GM12878 (cell line): ENCODE results near the gene CHST13. TPM values are rescaled to one million over a fixed set of nuclear protein-coding genes. Genes with fewer than 3 reads are reported as not detected.

Experiments
- ATAC-seq: fragments of 200-7000 bp; cut with Tn5 transposase; 3 replicates; pipeline ENCODE4 v1.9.1; 2020; ENCODE audit warnings: mild to moderate bottlenecking, moderate library complexity
- BruUV-seq: library from RNA; stranded (reverse); fragments of 400-500 nt; replicated peaks from 2 replicates; lab custom pipeline; 2021; lab: Mats Ljungman, UMichigan
- CTCF ChIA-PET: fragments of 300-600 bp; sonication (Branson Sonifier 250); formaldehyde crosslinking; extraction: SDS; loops from one replicate; lab custom pipeline; 2021; ENCODE audit warnings: inconsistent platforms; lab: Yijun Ruan, JAX
- POLR2A ChIA-PET: fragments of 350-600 bp; formaldehyde crosslinking; extraction: SDS; loops from one replicate; lab custom pipeline; 2021; ENCODE audit warnings: inconsistent platforms; lab: Charles Lee
- RAD21 ChIA-PET: fragments of 300-600 bp; sonication (Branson Sonifier 250); formaldehyde crosslinking; loops from one replicate; lab custom pipeline; 2023; ENCODE audit warnings: antibody characterized with exemption; ENCODE audit not compliant: unreplicated experiment; lab: Charles Lee
- SMC1A ChIA-PET: fragments of 300-600 bp; sonication (Branson Sonifier 250); formaldehyde crosslinking; loops from one replicate; lab custom pipeline; 2023; ENCODE audit not compliant: unreplicated experiment, uncharacterized antibody; lab: Charles Lee
- DNase-seq: peaks from one replicate; pipeline ENCODE4 v3.0.0-alpha.2; 2011; ENCODE audit warnings: low read depth, low spot score
- FAIRE-seq: peaks from 3 replicates; lab custom pipeline; 2011; peaks lifted over from hg19 to GRCh38; lab: Jason Lieb, UNC
- H2AFZ ChIP-seq: 2 replicates; pipeline ENCODE4 v1.6.0; 2011; ENCODE audit warnings: low read depth, low read length, control low read depth; ENCODE audit not compliant: control insufficient read depth
- H3K27ac ChIP-seq: 2 replicates; pipeline ENCODE4 v1.5.1; 2011; ENCODE audit warnings: control low read depth; ENCODE audit not compliant: control insufficient read depth, insufficient read depth
- H3K27me3 ChIP-seq, 2 experiments: replicated peaks in 1 of 2; 2 replicates each; pipeline versions ENCODE4 v1.6.0 to v1.6.1; 2011; ENCODE audit warnings: low read length in 1 of 2; ENCODE audit not compliant: control insufficient read depth in 2 of 2, insufficient read depth in 2 of 2
- H3K36me3 ChIP-seq, 2 experiments: 2 replicates each; pipeline ENCODE4 v1.5.1; 2011; ENCODE audit warnings: low read length in 1 of 2; ENCODE audit not compliant: control insufficient read depth in 2 of 2, insufficient read depth in 2 of 2
- H3K4me1 ChIP-seq: 2 replicates; pipeline ENCODE4 v1.6.1; 2011; ENCODE audit warnings: mild to moderate bottlenecking, low read length, moderate library complexity, mixed read lengths; ENCODE audit not compliant: control insufficient read depth, insufficient read depth
- H3K4me2 ChIP-seq: 2 replicates; pipeline ENCODE4 v1.6.0; 2011; ENCODE audit warnings: control low read depth; ENCODE audit not compliant: control insufficient read depth, insufficient read depth
- H3K4me3 ChIP-seq: fragments of 200-600 bp; sonication (generic); 2 replicates; pipeline ENCODE4 v1.5.1; 2016
- H3K79me2 ChIP-seq: 2 replicates; pipeline ENCODE4 v1.6.0; 2011; ENCODE audit warnings: low read length; ENCODE audit not compliant: control insufficient read depth, insufficient read depth
- H3K9ac ChIP-seq: 2 replicates; pipeline ENCODE4 v1.8.0; 2011; ENCODE audit warnings: low read length, control low read depth, mixed read lengths; ENCODE audit not compliant: control insufficient read depth, insufficient read depth
- H3K9me3 ChIP-seq: replicated peaks from 3 replicates; pipeline ENCODE4 v1.5.1; 2011; ENCODE audit warnings: mild to moderate bottlenecking, low read length; ENCODE audit not compliant: control insufficient read depth, insufficient read depth
- H4K20me1 ChIP-seq: 2 replicates; pipeline ENCODE4 v1.6.0; 2011; ENCODE audit not compliant: control insufficient read depth, insufficient read depth
- BCL11A ChIP-seq: IDR thresholded peaks from 2 replicates; pipeline ENCODE4 v1.6.1; 2011; ENCODE audit warnings: low read depth, low read length
- CHD4 ChIP-seq: fragments of 200-600 bp; sonication (generic); IDR thresholded peaks from 2 replicates; pipeline ENCODE4 v1.6.1; 2016; ENCODE audit warnings: mild to moderate bottlenecking
- E2F8 ChIP-seq: fragments of 450-650 bp; IDR thresholded peaks from 2 replicates; pipeline ENCODE4 v1.6.1; 2018; ENCODE audit warnings: mild to moderate bottlenecking, low read depth, moderate library complexity; ENCODE audit not compliant: partially characterized antibody
- IKZF1 ChIP-seq: fragments of 450-650 bp; conservative IDR thresholded peaks from 2 replicates; pipeline ENCODE4 v1.6.1; 2017; ENCODE audit warnings: antibody characterized with exemption, mild to moderate bottlenecking
- KAT2A ChIP-seq: conservative IDR thresholded peaks from 2 replicates; pipeline ENCODE4 v1.6.1; 2011; ENCODE audit warnings: low read depth, low read length; ENCODE audit not compliant: control insufficient read depth
- MLLT1 ChIP-seq: fragments of 450-650 bp; IDR thresholded peaks from 2 replicates; pipeline ENCODE4 v1.6.1; 2016; ENCODE audit warnings: mild to moderate bottlenecking
- MYB ChIP-seq: fragments of 150-350 bp; IDR thresholded peaks from 2 replicates; pipeline ENCODE4 v1.6.1; 2014; ENCODE audit warnings: mild to moderate bottlenecking, low read depth, low read length, borderline replicate concordance
- NFYB ChIP-seq: IDR thresholded peaks from 2 replicates; pipeline ENCODE4 v1.6.1; 2011; ENCODE audit warnings: low read depth, mild to moderate bottlenecking, low read length, improper control_type of control experiment, moderate library complexity; ENCODE audit not compliant: insufficient read depth
- NR2C2 ChIP-seq: IDR thresholded peaks from 2 replicates; pipeline ENCODE4 v1.6.1; 2011; ENCODE audit warnings: borderline replicate concordance, low read depth; ENCODE audit not compliant: control insufficient read depth, insufficient read length
- POLR2AphosphoS5 ChIP-seq: IDR thresholded peaks from 2 replicates; pipeline ENCODE4 v1.6.1; 2011; ENCODE audit warnings: mild to moderate bottlenecking, low read length, inconsistent platforms
- SMARCA5 ChIP-seq: fragments of 450-650 bp; IDR thresholded peaks from 2 replicates; pipeline ENCODE4 v1.6.1; 2017; ENCODE audit warnings: mild to moderate bottlenecking
- SREBF2 ChIP-seq: IDR thresholded peaks from 2 replicates; pipeline ENCODE4 v1.6.1; 2012; ENCODE audit warnings: mild to moderate bottlenecking, low read length
- STAT1 ChIP-seq: fragments of 450-650 bp; conservative IDR thresholded peaks from 2 replicates; pipeline ENCODE4 v1.6.1; 2014; ENCODE audit warnings: antibody characterized with exemption, mild to moderate bottlenecking
- TCF7 ChIP-seq: IDR thresholded peaks from 2 replicates; pipeline ENCODE4 v1.6.1; 2014; ENCODE audit warnings: antibody characterized with exemption, borderline replicate concordance
- WGBS: methylation state at CpG from one replicate; pipeline ENCODE4 v1.1.6; 2016; ENCODE audit warnings: low lambda C conversion rate; ENCODE audit not compliant: insufficient replicate concordance, insufficient coverage; ENCODE audit errors: missing lambda C conversion rate; 5-methylcytosine and 5-hydroxymethylcytosine counted together
- in situ Hi-C: fragments of 300-500 bp; cut with MboI; formaldehyde crosslinking; loops from 9 replicates; pipeline ENCODE4 v1.14.3; 2018; ENCODE audit warnings: mixed read lengths
- intact Hi-C: fragments of 100-400 bp; cut with micrococcal nuclease; formaldehyde crosslinking; loops from one replicate; pipeline ENCODE4 v1.14.2; 2022; ENCODE audit not compliant: unreplicated experiment
- polyA plus RNA-seq, 11 experiments: library from polyadenylated mRNA; depleted of rRNA in 4 of 11; unstranded in 6 of 11; stranded (reverse) in 5 of 11; fragments of >200 nt; fragmentation: Nextera tagmentation in 4 of 11; fragmentation: Illumina TruSeq in 1 of 11; extraction: Ambion mirVana in 4 of 11; extraction: Trizol in 1 of 11; gene quantifications; 1 replicate in 1 of 11; 2 replicates in 10 of 11; pipeline versions ENCODE4 v1.2.1 to v1.2.3, GENCODE V29; 2011 to 2016; ENCODE audit warnings: inconsistent platforms in 2 of 11, missing spikeins in 2 of 11, low read depth in 1 of 11
- total RNA-seq, 4 experiments: library from RNA; depleted of rRNA in 3 of 4; stranded (reverse); fragments of >200 nt in 3 of 4; fragmentation: Illumina TruSeq in 1 of 4; extraction: Trizol in 1 of 4; gene quantifications; 2 replicates each; pipeline versions ENCODE4 v1.2.1 to v1.2.3, GENCODE V29; 2013 to 2021

The CHST13 gene
- total and polyA plus RNA-seq, 10 of the 15 experiments (the other 5 are each of a cell fraction or from before 2014, with no cell fraction given): not detected

- no peaks in the 10 kb centered on the region for H3K36me3 ChIP-seq
- ChIA-PET SMC1A (no interaction called here), RAD21 (no interaction called here), CTCF (no interaction called here), POLR2A (no interaction called here)
- H4K20me1 ChIP-seq: no peaks in the 10 kb centered on the region
- ATAC-seq (no peak), DNase-seq (no peak), FAIRE-seq (no peak)
- H3K79me2 ChIP-seq: no peaks in the 10 kb centered on the region
- H3K27ac ChIP-seq: no peak overlapping the region
- TF ChIP-seq SREBF2: no peak
- TF ChIP-seq MYB: no peak
- no peaks in the 10 kb centered on the region for H3K4me1 ChIP-seq
- no TSS peak for BruUV-seq
- in situ Hi-C loops (no loop called here), intact Hi-C loops (no loop called here)
- no peaks in the 10 kb centered on the region for H3K27me3 ChIP-seq
- 57% methylated on average over 14 of the region's 14 CpGs for WGBS
- H3K9me3 ChIP-seq: no peaks in the 10 kb centered on the region
- H2AFZ ChIP-seq: no peak overlapping the region
- no peak overlapping the region for H3K4me3 ChIP-seq
- H3K9ac ChIP-seq: no peak overlapping the region
- no peak overlapping the region for H3K4me2 ChIP-seq
These were observed 35.8 kb upstream of the CHST13 start for GRCh38 chr3:126488185-126488584.

DNA sequence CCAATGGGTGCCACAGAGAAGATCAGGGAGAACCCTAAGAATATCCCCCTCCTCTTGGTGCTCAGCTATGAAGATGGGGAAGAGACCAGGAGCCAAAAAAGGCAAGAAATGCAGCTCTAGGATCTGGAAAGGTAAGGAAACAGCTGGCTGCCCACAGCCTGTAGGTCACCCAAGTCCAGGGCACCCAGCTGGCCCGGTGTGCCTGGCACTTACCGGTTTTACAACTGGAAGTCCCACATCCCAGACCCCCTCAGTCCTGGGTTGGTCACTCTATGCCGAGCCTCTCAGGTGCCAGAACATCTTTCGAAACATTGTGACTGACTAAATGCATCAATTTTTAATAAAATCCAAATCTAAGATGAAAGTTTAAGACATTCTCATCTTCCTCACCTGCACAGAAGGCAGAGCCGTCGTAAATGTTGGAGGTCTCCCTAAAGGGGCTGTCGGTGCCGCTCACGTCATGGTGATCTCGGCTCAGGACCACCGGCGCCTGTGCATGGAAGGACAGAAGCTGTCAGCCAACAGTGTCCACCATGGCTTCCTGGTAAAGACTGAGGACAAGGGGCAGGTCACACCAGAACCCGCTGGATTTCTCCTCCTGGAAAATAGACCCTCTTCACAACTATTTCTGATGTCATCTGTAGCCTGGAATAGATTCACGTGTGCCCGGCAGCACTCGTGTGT is 34.9 kb upstream of the CHST13 start:
- no peaks in the 10 kb centered on the region for H3K79me2 ChIP-seq
- H3K36me3 ChIP-seq: no peaks in the 10 kb centered on the region
- TF ChIP-seq TCF7: no peak
- no peak for TF ChIP-seq NFYB
- no peak for TF ChIP-seq NR2C2
- no peak for TF ChIP-seq CHD4
- TF ChIP-seq E2F8: no peak
- no peak for TF ChIP-seq BCL11A
- no peak for TF ChIP-seq STAT1
- TF ChIP-seq SREBF2: no peak
- no peak for TF ChIP-seq KAT2A
- TF ChIP-seq IKZF1: no peak
- TF ChIP-seq POLR2AphosphoS5: no peak
- no peak for TF ChIP-seq SMARCA5
- TF ChIP-seq MLLT1: no peak
- H3K4me3 ChIP-seq: no peak overlapping the region
- no peak overlapping the region for H3K27ac ChIP-seq
- H3K9me3 ChIP-seq: no peaks in the 10 kb centered on the region
- in situ Hi-C loops (no loop called here), intact Hi-C loops (no loop called here)
- RAD21 ChIA-PET: no interaction called here
- CTCF ChIA-PET: no interaction called here
- H3K4me1 ChIP-seq: no peaks in the 10 kb centered on the region
- DNase-seq (no peak), FAIRE-seq (no peak), ATAC-seq (no peak)
- 68% methylated on average over 16 of the region's 16 CpGs for WGBS
- no TSS peak for BruUV-seq
- no peaks in the 10 kb centered on the region for H4K20me1 ChIP-seq
- POLR2A ChIA-PET: no interaction called here
- no peak overlapping the region for H2AFZ ChIP-seq
- no peak overlapping the region for H3K9ac ChIP-seq
- SMC1A ChIA-PET: no interaction called here
- H3K4me2 ChIP-seq: no peak overlapping the region
- H3K27me3 ChIP-seq: no peaks in the 10 kb centered on the region
